HEK293T (cell line): ENCODE measurements around the gene TCF7L1.

Experiments
- CTCF ChIA-PET: fragments of 350-600 bp; formaldehyde crosslinking; extraction: SDS; loops from one replicate; lab custom pipeline; 2021; ENCODE audit warnings: antibody characterized with exemption, inconsistent platforms; lab: Yijun Ruan, JAX
- POLR2A ChIA-PET: fragments of 350-600 bp; formaldehyde crosslinking; extraction: SDS; loops from one replicate; lab custom pipeline; 2020; ENCODE audit warnings: antibody characterized with exemption, inconsistent platforms; lab: Yijun Ruan, JAX
- DNase-seq: peaks from one replicate; pipeline ENCODE4 v3.0.0; 2012; ENCODE audit warnings: mixed read lengths; ENCODE audit errors: extremely low spot score
- ARNT ChIP-seq: fragments of 450-650 bp; IDR thresholded peaks from 2 replicates; pipeline ENCODE4 v1.6.1; 2017; ENCODE audit warnings: mild to moderate bottlenecking
- BHLHE40 ChIP-seq: fragments of 450-650 bp; IDR thresholded peaks from 2 replicates; pipeline ENCODE4 v1.6.1; 2016; ENCODE audit warnings: mild to moderate bottlenecking, moderate library complexity, borderline replicate concordance
- CTBP1 ChIP-seq: fragments of 450-650 bp; IDR thresholded peaks from 2 replicates; pipeline ENCODE4 v1.6.1; 2016; ENCODE audit warnings: borderline replicate concordance
- ELF4 ChIP-seq: fragments of 450-650 bp; IDR thresholded peaks from 2 replicates; pipeline ENCODE4 v1.6.1; 2017; ENCODE audit warnings: antibody characterized with exemption
- FOXA1 ChIP-seq: fragments of 450-650 bp; IDR thresholded peaks from 2 replicates; pipeline ENCODE4 v1.6.1; 2016; ENCODE audit warnings: mild to moderate bottlenecking
- FOXK2 ChIP-seq: fragments of 450-650 bp; IDR thresholded peaks from 2 replicates; pipeline ENCODE4 v1.6.1; 2016; ENCODE audit warnings: mild to moderate bottlenecking
- FOXM1 ChIP-seq: fragments of 450-650 bp; IDR thresholded peaks from 2 replicates; pipeline ENCODE4 v1.6.1; 2017; ENCODE audit warnings: mild to moderate bottlenecking, borderline replicate concordance
- HDGF ChIP-seq: fragments of 450-650 bp; IDR thresholded peaks from 2 replicates; pipeline ENCODE4 v1.6.1; 2017; ENCODE audit warnings: antibody characterized with exemption, borderline replicate concordance
- L3MBTL2 ChIP-seq: fragments of 450-650 bp; conservative IDR thresholded peaks from 2 replicates; pipeline ENCODE4 v1.6.1; 2016; ENCODE audit warnings: mild to moderate bottlenecking
- LEF1 ChIP-seq: fragments of 450-650 bp; IDR thresholded peaks from 2 replicates; pipeline ENCODE4 v1.6.1; 2017; ENCODE audit warnings: mild to moderate bottlenecking, borderline replicate concordance
- NFRKB ChIP-seq: fragments of 450-650 bp; IDR thresholded peaks from 2 replicates; pipeline ENCODE4 v1.6.1; 2016; ENCODE audit warnings: mild to moderate bottlenecking, moderate library complexity
- PKNOX1 ChIP-seq: fragments of 450-650 bp; IDR thresholded peaks from 2 replicates; pipeline ENCODE4 v1.6.1; 2016
- SP1 ChIP-seq: fragments of 450-650 bp; IDR thresholded peaks from 2 replicates; pipeline ENCODE4 v1.6.1; 2017
- SUZ12 ChIP-seq: fragments of 450-650 bp; IDR thresholded peaks from 2 replicates; pipeline ENCODE4 v1.6.1; 2016; ENCODE audit warnings: mild to moderate bottlenecking
- TARDBP ChIP-seq: fragments of 450-650 bp; IDR thresholded peaks from 2 replicates; pipeline ENCODE4 v1.6.1; 2016
- ZNF384 ChIP-seq: fragments of 450-650 bp; IDR thresholded peaks from 2 replicates; pipeline ENCODE4 v1.6.1; 2016

The TCF7L1 gene

GRCh38 chr2:85355073-85355410 lies 221.8 kb downstream of the TCF7L1 start:
- TF ChIP-seq BHLHE40, result no peak
- TF ChIP-seq CTBP1, result no peak
- no peak for TF ChIP-seq FOXK2
- no peak for TF ChIP-seq LEF1
- no peak for TF ChIP-seq PKNOX1
- TF ChIP-seq FOXA1, result no peak
- no peak for TF ChIP-seq NFRKB
- TF ChIP-seq L3MBTL2, result no peak
- TF ChIP-seq SUZ12, result no peak
- TF ChIP-seq ELF4, result no peak
- DNase-seq, result no peak
- ChIA-PET POLR2A (interaction anchor here (0.9 to 2.6 kb wide), 14 partner anchors 9 to 64 kb away, joined by 3 to 23 read pairs (median 5); partner anchors contain the start of genes SH2D6 and TGOLN2), CTCF (interaction anchor here (1.1 to 1.3 kb wide), 2 partner anchors 35 to 55 kb away, joined by 3 read pairs; no protein-coding TSS in a partner anchor)

- TF ChIP-seq ZNF384, result no peak
- no peak for TF ChIP-seq FOXK2
- no peak for TF ChIP-seq LEF1
- no peak for TF ChIP-seq NFRKB
- no peak for TF ChIP-seq ARNT
- TF ChIP-seq BHLHE40, result no peak
- no peak for TF ChIP-seq SP1
- no peak for TF ChIP-seq CTBP1
- no peak for TF ChIP-seq TARDBP
- no peak for TF ChIP-seq HDGF
- TF ChIP-seq L3MBTL2, result no peak
- TF ChIP-seq FOXM1, result no peak
- TF ChIP-seq SUZ12, result no peak
- TF ChIP-seq FOXA1, result no peak
- TF ChIP-seq PKNOX1, result no peak
- TF ChIP-seq ELF4, result no peak
- ChIA-PET POLR2A (interaction anchor here (1.3 to 2.6 kb wide), 6 partner anchors 10 to 64 kb away, joined by 5 to 23 read pairs (median 11); partner anchors contain the start of genes SH2D6 and TGOLN2), CTCF (interaction anchor here (1.1 to 1.3 kb wide), 2 partner anchors 35 to 55 kb away, joined by 3 read pairs; no protein-coding TSS in a partner anchor)
- no peak for DNase-seq
Measured at GRCh38 chr2:85355521-85355920, 222.3 kb downstream of the TCF7L1 start.

- no peak for TF ChIP-seq ZNF384
- TF ChIP-seq ARNT, result no peak
- no peak for TF ChIP-seq FOXM1
- TF ChIP-seq CTBP1, result no peak
- TF ChIP-seq FOXA1, result no peak
- no peak for TF ChIP-seq LEF1
- TF ChIP-seq NFRKB, result no peak
- no peak for TF ChIP-seq ELF4
- TF ChIP-seq SUZ12, result no peak
- no peak for TF ChIP-seq L3MBTL2
- TF ChIP-seq FOXK2, result no peak
- TF ChIP-seq HDGF, result no peak
- no peak for TF ChIP-seq BHLHE40
- CTCF ChIA-PET, result no interaction called here
- POLR2A ChIA-PET, result interaction anchor here (1.0 kb wide), 1 partner anchor 9 kb away, joined by 3 read pairs; no protein-coding TSS in a partner anchor
- DNase-seq, result no peak
Measured at GRCh38 chr2:85356186-85356585, 223.0 kb downstream of the TCF7L1 start.

GRCh38 chr2:85357736-85358135 lies 224.5 kb downstream of the TCF7L1 start:
- no peak for DNase-seq
- TF ChIP-seq SUZ12, result no peak
- no peak for TF ChIP-seq ZNF384
- TF ChIP-seq BHLHE40, result no peak
- no peak for TF ChIP-seq L3MBTL2
- TF ChIP-seq FOXK2, result no peak
- TF ChIP-seq LEF1, result no peak
- no peak for TF ChIP-seq NFRKB
- TF ChIP-seq HDGF, result no peak
- no peak for TF ChIP-seq FOXM1
- no peak for TF ChIP-seq SP1
- no peak for TF ChIP-seq FOXA1
- TF ChIP-seq TARDBP, result no peak
- TF ChIP-seq PKNOX1, result no peak
- no peak for TF ChIP-seq ARNT
- no peak for TF ChIP-seq CTBP1
- no peak for TF ChIP-seq ELF4
- CTCF ChIA-PET, result no interaction called here
- POLR2A ChIA-PET, result interaction anchor here (1.0 kb wide), 1 partner anchor 62 kb away, joined by 3 read pairs; no protein-coding TSS in a partner anchor
